ENCODE results near the gene SCAMP5. TPM values are rescaled to one million over a fixed set of nuclear protein-coding genes. Genes with fewer than 3 reads are reported as not detected.
A peak's percentile ranks its signal among the peaks of the same experiment; 100 is the strongest.

The SCAMP5 gene
- total RNA-seq, 4 donors from 2014 or later: 0.47 TPM; not detected in 3

- ATAC-seq: no peak
- no peaks in the 10 kb centered on the region for H3K27me3 ChIP-seq
- no peak for TF ChIP-seq POLR2A (IDR thresholded peaks at IDR 0.05)
- TF ChIP-seq, protein P1, sequence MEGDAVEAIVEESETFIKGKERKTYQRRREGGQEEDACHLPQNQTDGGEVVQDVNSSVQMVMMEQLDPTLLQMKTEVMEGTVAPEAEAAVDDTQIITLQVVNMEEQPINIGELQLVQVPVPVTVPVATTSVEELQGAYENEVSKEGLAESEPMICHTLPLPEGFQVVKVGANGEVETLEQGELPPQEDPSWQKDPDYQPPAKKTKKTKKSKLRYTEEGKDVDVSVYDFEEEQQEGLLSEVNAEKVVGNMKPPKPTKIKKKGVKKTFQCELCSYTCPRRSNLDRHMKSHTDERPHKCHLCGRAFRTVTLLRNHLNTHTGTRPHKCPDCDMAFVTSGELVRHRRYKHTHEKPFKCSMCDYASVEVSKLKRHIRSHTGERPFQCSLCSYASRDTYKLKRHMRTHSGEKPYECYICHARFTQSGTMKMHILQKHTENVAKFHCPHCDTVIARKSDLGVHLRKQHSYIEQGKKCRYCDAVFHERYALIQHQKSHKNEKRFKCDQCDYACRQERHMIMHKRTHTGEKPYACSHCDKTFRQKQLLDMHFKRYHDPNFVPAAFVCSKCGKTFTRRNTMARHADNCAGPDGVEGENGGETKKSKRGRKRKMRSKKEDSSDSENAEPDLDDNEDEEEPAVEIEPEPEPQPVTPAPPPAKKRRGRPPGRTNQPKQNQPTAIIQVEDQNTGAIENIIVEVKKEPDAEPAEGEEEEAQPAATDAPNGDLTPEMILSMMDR (IDR thresholded peaks at IDR 0.05 in 4 of 5, conservative IDR thresholded peaks at IDR 0.05 in 1 of 5): no peak
- intact Hi-C loops (cut with DNase I; ENCODE audit: low total_unique reads) (loop anchor here (5.0 kb wide), 1 partner anchor 478 kb away; the partner anchor contains the start of gene ARID3B), in situ Hi-C loops (cut with MboI; ENCODE audit: low sequenced_read_pairs in 4 of 4) (loop anchor here in 1 of 4 donors (10.0 kb wide), 1 partner anchor 185 kb away; the partner anchor contains the start of gene C15orf39)
- H3K9me3 ChIP-seq: no peaks in the 10 kb centered on the region
- H3K27ac ChIP-seq: no peak overlapping the region
- H3K4me3 ChIP-seq: no peak overlapping the region
- peaks cover 0 to 12% of the 10 kb centered on the region in 2 donors for H3K4me1 ChIP-seq
- H3K36me3 ChIP-seq: no peaks in the 10 kb centered on the region
- no peak for DNase-seq
These were observed 24.6 kb downstream of the SCAMP5 start for GRCh38 chr15:75019916-75020315.

DNA sequence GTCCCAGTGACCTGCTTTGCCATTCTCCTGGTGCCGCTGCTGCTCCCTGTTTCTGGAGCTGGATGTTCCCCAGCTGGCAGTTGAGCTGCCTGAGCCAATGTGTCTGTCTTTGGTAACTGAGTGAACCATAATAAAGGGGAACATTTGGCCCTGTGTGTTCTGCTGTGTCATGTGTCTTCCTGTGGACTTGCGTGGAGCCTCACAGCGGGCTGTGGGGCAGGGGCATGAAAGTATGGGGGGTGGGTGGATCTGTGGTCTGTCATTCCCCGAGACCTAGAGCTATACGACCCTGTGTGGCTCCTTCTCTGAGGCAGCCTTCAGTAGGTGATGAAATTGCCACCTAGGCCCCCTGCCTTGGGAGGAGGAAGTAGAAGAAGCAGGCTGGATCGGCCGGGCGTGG is 26.0 kb downstream of the SCAMP5 start:
- H3K27me3 ChIP-seq: no peaks in the 10 kb centered on the region
- no peak overlapping the region for H3K27ac ChIP-seq
- TF ChIP-seq POLR2A (IDR thresholded peaks at IDR 0.05): no peak
- TF ChIP-seq, protein P1 (IDR thresholded peaks at IDR 0.05 in 4 of 5, conservative IDR thresholded peaks at IDR 0.05 in 1 of 5): no peak
- no peaks in the 10 kb centered on the region for H3K9me3 ChIP-seq
- intact Hi-C loops (cut with DNase I; ENCODE audit: low total_unique reads): loop anchor here (5.0 kb wide), 1 partner anchor 479 kb away; the partner anchor contains the start of gene ARID3B
- H3K4me3 ChIP-seq: no peak overlapping the region
- no peak for DNase-seq
- no peaks in the 10 kb centered on the region for H3K36me3 ChIP-seq
- no peak for ATAC-seq
- H3K4me1 ChIP-seq: peaks cover 0 to 13% of the 10 kb centered on the region in 2 donors
- in situ Hi-C loops (cut with MboI; ENCODE audit: low sequenced_read_pairs in 4 of 4): loop anchor here in 1 of 4 donors (10.0 kb wide), 1 partner anchor 183 kb away; the partner anchor contains the start of gene C15orf39

- no peaks in the 10 kb centered on the region for H3K9me3 ChIP-seq
- no peaks in the 10 kb centered on the region for H3K27me3 ChIP-seq
- peaks cover 0 to 13% of the 10 kb centered on the region in 2 donors for H3K4me1 ChIP-seq
- H3K4me3 ChIP-seq: peak overlapping the region in 1 of 4 donors; percentile 88
- DNase-seq (no peak), ATAC-seq (no peak)
- in situ Hi-C loops (cut with MboI; ENCODE audit: low sequenced_read_pairs in 4 of 4): loop anchor here in 1 of 4 donors (10.0 kb wide), 1 partner anchor 182 kb away; the partner anchor contains the start of gene C15orf39
- intact Hi-C loops (cut with DNase I; ENCODE audit: low total_unique reads): loop anchor here (1.0 to 5.0 kb wide), 3 partner anchors 66 to 480 kb away; partner anchors contain the start of genes ARID3B and RPP25
- no peaks in the 10 kb centered on the region for H3K36me3 ChIP-seq
- TF ChIP-seq, protein P1 (IDR thresholded peaks at IDR 0.05 in 4 of 5, conservative IDR thresholded peaks at IDR 0.05 in 1 of 5): no peak
- TF ChIP-seq POLR2A (IDR thresholded peaks at IDR 0.05): no peak
- peak overlapping the region in 2 of 4 donors; percentile 88 to 89 for H3K27ac ChIP-seq
These were observed 27.4 kb downstream of the SCAMP5 start for GRCh38 chr15:75022783-75023180.

GRCh38 chr15:75023181-75023871 is 28.0 kb downstream of the SCAMP5 start, which contains the start of gene PPCDC:
PPCDC (plus strand) TSS chr15:75023590; CDS start chr15:75028319, 4,729 bp downstream.
- ATAC-seq: peak; percentile 97 to 98
- H3K36me3 ChIP-seq: no peaks in the 10 kb centered on the region
- no peaks in the 10 kb centered on the region for H3K9me3 ChIP-seq
- H3K4me3 ChIP-seq: peak within 1 kb of the TSS; percentile 80 to 92 (median 84)
- peaks cover 0 to 14% of the 10 kb centered on the region in 2 donors for H3K4me1 ChIP-seq
- H3K27me3 ChIP-seq: no peaks in the 10 kb centered on the region
- intact Hi-C loops (cut with DNase I; ENCODE audit: low total_unique reads) (loop anchor here (1.0 to 5.0 kb wide), 3 partner anchors 67 to 481 kb away; partner anchors contain the start of genes ARID3B and RPP25), in situ Hi-C loops (cut with MboI; ENCODE audit: low sequenced_read_pairs in 4 of 4) (loop anchor here in 1 of 4 donors (10.0 kb wide), 1 partner anchor 181 kb away; the partner anchor contains the start of gene C15orf39)
- DNase-seq: peak; percentile 95
- peak within 1 kb of the TSS; percentile 88 to 96 (median 90) for H3K27ac ChIP-seq
- TF ChIP-seq POLR2A (IDR thresholded peaks at IDR 0.05): peak; percentile 82 to 87
- TF ChIP-seq, protein P1 (IDR thresholded peaks at IDR 0.05 in 4 of 5, conservative IDR thresholded peaks at IDR 0.05 in 1 of 5): no peak
